Measurements from ENCODE around the gene ITGA11.

DNA sequence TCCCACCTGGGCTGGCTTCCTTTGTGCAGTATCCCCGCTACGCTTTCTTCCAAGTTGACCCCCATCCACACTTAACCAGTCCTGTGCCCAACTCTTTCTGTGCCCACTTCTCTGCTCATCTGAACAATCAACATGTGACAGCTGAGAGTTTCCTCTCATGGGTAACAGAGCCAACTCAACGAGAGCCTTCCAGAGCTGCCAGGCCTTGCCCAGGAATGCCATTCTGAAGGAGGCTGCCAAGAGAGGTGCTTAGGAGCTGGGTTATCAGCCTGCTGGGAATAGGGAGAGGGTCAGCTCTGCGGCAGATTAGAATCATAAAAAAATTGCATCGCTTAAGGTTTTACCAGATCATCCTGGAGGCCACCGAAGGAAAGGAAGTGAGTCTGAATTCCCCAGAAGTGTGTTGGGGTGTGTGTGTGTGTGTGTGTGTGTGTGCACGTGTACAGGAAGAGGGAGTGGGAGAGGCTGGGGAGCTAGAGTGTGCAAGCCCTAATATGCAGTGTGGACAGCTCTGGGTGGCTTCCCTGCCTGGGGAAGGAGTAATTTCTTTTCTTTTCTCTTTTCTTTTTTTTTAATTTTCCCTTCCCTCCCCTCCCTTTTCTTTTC, 66.7 kb downstream of the ITGA11 start:
- no peak for TF ChIP-seq POLR2A (IDR thresholded peaks at IDR 0.05)
- TF ChIP-seq, protein P1, sequence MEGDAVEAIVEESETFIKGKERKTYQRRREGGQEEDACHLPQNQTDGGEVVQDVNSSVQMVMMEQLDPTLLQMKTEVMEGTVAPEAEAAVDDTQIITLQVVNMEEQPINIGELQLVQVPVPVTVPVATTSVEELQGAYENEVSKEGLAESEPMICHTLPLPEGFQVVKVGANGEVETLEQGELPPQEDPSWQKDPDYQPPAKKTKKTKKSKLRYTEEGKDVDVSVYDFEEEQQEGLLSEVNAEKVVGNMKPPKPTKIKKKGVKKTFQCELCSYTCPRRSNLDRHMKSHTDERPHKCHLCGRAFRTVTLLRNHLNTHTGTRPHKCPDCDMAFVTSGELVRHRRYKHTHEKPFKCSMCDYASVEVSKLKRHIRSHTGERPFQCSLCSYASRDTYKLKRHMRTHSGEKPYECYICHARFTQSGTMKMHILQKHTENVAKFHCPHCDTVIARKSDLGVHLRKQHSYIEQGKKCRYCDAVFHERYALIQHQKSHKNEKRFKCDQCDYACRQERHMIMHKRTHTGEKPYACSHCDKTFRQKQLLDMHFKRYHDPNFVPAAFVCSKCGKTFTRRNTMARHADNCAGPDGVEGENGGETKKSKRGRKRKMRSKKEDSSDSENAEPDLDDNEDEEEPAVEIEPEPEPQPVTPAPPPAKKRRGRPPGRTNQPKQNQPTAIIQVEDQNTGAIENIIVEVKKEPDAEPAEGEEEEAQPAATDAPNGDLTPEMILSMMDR (IDR thresholded peaks at IDR 0.05), result no peak

Measured in ovary (tissue), 3 donors.